MM.1S (cell line): ENCODE data around the gene PMVK.

Experiments used
- DNase-seq: peaks from one replicate; pipeline ENCODE4 v3.0.0-alpha.2; 2015
- H2AFZ ChIP-seq: fragments of 300-600 bp; sonication (generic); 2 replicates; pipeline ENCODE4 v1.6.0; 2016; ENCODE audit warnings: antibody characterized with exemption, low read length
- H3F3A ChIP-seq: fragments of 300-600 bp; sonication (generic); 2 replicates; pipeline ENCODE4 v1.6.1; 2016; ENCODE audit warnings: mild to moderate bottlenecking, antibody characterized with exemption, low read length, moderate library complexity, mixed read lengths; ENCODE audit not compliant: insufficient read depth
- H3K27ac ChIP-seq: fragments of 300-600 bp; sonication (generic); 2 replicates; pipeline ENCODE4 v1.5.1; 2016; ENCODE audit warnings: mild to moderate bottlenecking, low read length
- H3K27me3 ChIP-seq: fragments of 300-600 bp; sonication (generic); replicated peaks from 2 replicates; pipeline ENCODE4 v1.6.0; 2016; ENCODE audit warnings: low read length; ENCODE audit not compliant: insufficient read depth
- H3K36me3 ChIP-seq: fragments of 300-600 bp; sonication (generic); replicated peaks from 2 replicates; pipeline ENCODE4 v1.6.1; 2016; ENCODE audit warnings: mild to moderate bottlenecking, low read length, mixed read lengths; ENCODE audit not compliant: insufficient read depth
- H3K4me1 ChIP-seq: fragments of 300-600 bp; sonication (generic); 2 replicates; pipeline ENCODE4 v1.6.1; 2016; ENCODE audit warnings: low read length, mixed read lengths
- H3K4me2 ChIP-seq: fragments of 300-600 bp; sonication (generic); 2 replicates; pipeline ENCODE4 v1.6.0; 2016; ENCODE audit warnings: low read depth, low read length
- H3K4me3 ChIP-seq: fragments of 300-600 bp; sonication (generic); 2 replicates; pipeline ENCODE4 v1.5.1; 2016; ENCODE audit warnings: low read length, mixed read lengths
- H3K79me2 ChIP-seq: fragments of 300-600 bp; sonication (generic); 2 replicates; pipeline ENCODE4 v1.6.1; 2016; ENCODE audit warnings: mixed run types, low read length, mixed read lengths
- H3K9ac ChIP-seq: fragments of 300-600 bp; sonication (generic); 2 replicates; pipeline ENCODE4 v1.6.1; 2016; ENCODE audit warnings: low read length, mixed read lengths
- H3K9me2 ChIP-seq: fragments of 300-600 bp; sonication (generic); replicated peaks from 2 replicates; pipeline ENCODE4 v1.6.1; 2016; ENCODE audit warnings: mild to moderate bottlenecking, low read length, mixed read lengths; ENCODE audit not compliant: insufficient read depth
- H3K9me3 ChIP-seq: fragments of 300-600 bp; sonication (generic); replicated peaks from 2 replicates; pipeline ENCODE4 v1.6.1; 2016; ENCODE audit warnings: mild to moderate bottlenecking, low read length, mixed read lengths; ENCODE audit not compliant: insufficient read depth
- H4K20me1 ChIP-seq: fragments of 300-600 bp; sonication (generic); 2 replicates; pipeline ENCODE4 v1.6.1; 2016; ENCODE audit warnings: mild to moderate bottlenecking, low read length, moderate library complexity, mixed read lengths; ENCODE audit not compliant: insufficient read depth
- CTCF ChIP-seq: fragments of 300-600 bp; sonication (generic); IDR thresholded peaks from 2 replicates; pipeline ENCODE4 v1.5.1; 2016; ENCODE audit warnings: antibody characterized with exemption, low read length, mixed read lengths
- EZH2 ChIP-seq: fragments of 300-600 bp; sonication (generic); optimal IDR thresholded peaks from 2 replicates; pipeline ENCODE3; 2017; ENCODE audit warnings: low read depth, mild to moderate bottlenecking, antibody characterized with exemption, low read length, mixed read lengths
- EZH2phosphoT487 ChIP-seq: fragments of 300-600 bp; sonication (generic); IDR thresholded peaks from 2 replicates; pipeline ENCODE4 v1.6.1; 2018; ENCODE audit warnings: antibody characterized with exemption, low read length

The PMVK gene

GRCh38 chr1:154937988-154938386, 1.5 kb upstream of the PMVK start:
- Histone ChIP-seq H2AFZ (no peak overlapping the region), H3K4me3 (peak overlapping the region; percentile 68), H3K4me1 (peaks cover 56% of the 10 kb centered on the region), H3K4me2 (peak overlapping the region; percentile 92), H3K9me2 (no peaks in the 10 kb centered on the region), H4K20me1 (no peaks in the 10 kb centered on the region), H3F3A (peaks cover 57% of the 10 kb centered on the region), H3K79me2 (peaks cover 44% of the 10 kb centered on the region), H3K27me3 (no peaks in the 10 kb centered on the region), H3K9me3 (no peaks in the 10 kb centered on the region), H3K27ac (peak overlapping the region; percentile 91), H3K9ac (peak overlapping the region; percentile 94), H3K36me3 (no peaks in the 10 kb centered on the region)
- DNase-seq, result no peak
- TF ChIP-seq EZH2phosphoT487, result no peak
- no peak for TF ChIP-seq EZH2
- no peak for TF ChIP-seq CTCF

GRCh38 chr1:154937085-154937987, 817 bp upstream of the PMVK start:
- H3K4me3 ChIP-seq, result peak overlapping the region; percentile 68
- H3K9me2 ChIP-seq, result no peaks in the 10 kb centered on the region
- no peaks in the 10 kb centered on the region for H4K20me1 ChIP-seq
- H2AFZ ChIP-seq, result peak overlapping the region; percentile 67
- peaks cover 44% of the 10 kb centered on the region for H3K79me2 ChIP-seq
- H3K9ac ChIP-seq, result peak overlapping the region; percentile 94
- peaks cover 51% of the 10 kb centered on the region for H3F3A ChIP-seq
- peak; percentile 100 for DNase-seq
- H3K27ac ChIP-seq, result peak overlapping the region; percentile 91
- H3K4me2 ChIP-seq, result peak overlapping the region; percentile 92
- H3K27me3 ChIP-seq, result no peaks in the 10 kb centered on the region
- H3K9me3 ChIP-seq, result no peaks in the 10 kb centered on the region
- H3K36me3 ChIP-seq, result no peaks in the 10 kb centered on the region
- H3K4me1 ChIP-seq, result peaks cover 52% of the 10 kb centered on the region
- TF ChIP-seq EZH2 (no peak), CTCF (peak; percentile 38)

DNA sequence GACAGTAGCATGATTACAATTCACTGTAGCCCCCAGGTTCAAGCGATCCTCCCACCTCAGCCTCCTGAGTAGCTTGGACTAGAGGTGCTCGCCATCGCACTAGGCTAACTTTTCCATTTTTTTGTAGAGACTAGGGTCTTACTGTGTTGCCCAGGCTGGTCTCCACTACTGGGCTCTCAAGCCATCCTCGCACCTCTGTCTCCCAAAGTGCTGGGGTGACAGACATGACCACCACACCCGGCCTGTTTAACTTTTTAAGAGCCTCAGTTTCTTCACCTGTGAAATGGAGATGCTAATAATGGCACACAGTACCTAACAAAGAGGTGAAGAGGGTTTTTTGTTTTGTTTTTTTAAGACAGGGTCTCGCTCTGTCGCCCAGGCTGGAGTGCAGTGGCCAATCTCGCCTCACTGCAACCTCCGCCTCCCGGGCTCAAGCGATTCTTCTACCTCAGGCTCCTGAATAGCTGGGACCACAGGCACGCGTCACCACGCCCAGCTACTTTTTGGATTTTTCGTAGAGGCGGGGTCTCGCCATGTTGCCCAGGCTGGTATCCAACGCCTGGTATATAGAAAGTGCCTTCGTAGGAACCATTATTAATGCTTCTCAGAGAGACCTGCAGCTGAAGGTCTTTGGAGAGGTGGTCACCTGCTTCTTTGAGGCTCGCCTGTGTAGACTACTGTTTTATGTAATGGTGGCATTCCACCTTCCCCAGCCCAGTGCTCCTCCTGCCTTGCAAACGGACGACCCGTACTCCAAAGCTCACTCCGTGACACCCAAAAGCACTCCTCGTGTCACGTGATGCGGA, 567 bp downstream of the PMVK start:
- DNase-seq, result no peak
- peaks cover 31% of the 10 kb centered on the region for H3K79me2 ChIP-seq
- TF ChIP-seq CTCF (no peak), EZH2phosphoT487 (no peak), EZH2 (no peak)
- H3K4me3 ChIP-seq, result peak overlapping the region; percentile 68
- peak overlapping the region; percentile 94 for H3K9ac ChIP-seq
- H3K36me3 ChIP-seq, result no peaks in the 10 kb centered on the region
- no peaks in the 10 kb centered on the region for H3K27me3 ChIP-seq
- peak overlapping the region; percentile 67 for H2AFZ ChIP-seq
- H3K9me3 ChIP-seq, result no peaks in the 10 kb centered on the region
- peak overlapping the region; percentile 91 for H3K27ac ChIP-seq
- H3F3A ChIP-seq, result peaks cover 37% of the 10 kb centered on the region
- no peaks in the 10 kb centered on the region for H4K20me1 ChIP-seq
- no peaks in the 10 kb centered on the region for H3K9me2 ChIP-seq
- H3K4me1 ChIP-seq, result peaks cover 38% of the 10 kb centered on the region
- peak overlapping the region; percentile 92 for H3K4me2 ChIP-seq
